ENCODE data around the gene FAM107A.

Gene FAM107A

GRCh38 chr3:58572013-58572633 is 5.1 kb downstream of the FAM107A start:
- no peaks in the 10 kb centered on the region for H4K20me1 ChIP-seq (ENCODE audit: insufficient read depth, low read length)
- no peaks in the 10 kb centered on the region for H3K79me2 ChIP-seq (ENCODE audit: low read length)
- no peak overlapping the region for H3K4me2 ChIP-seq (ENCODE audit: low read length)
- H3K27me3 ChIP-seq (ENCODE audit: low read depth, low read length) = peaks cover 11% of the 10 kb centered on the region
- H3K9ac ChIP-seq (ENCODE audit: low read length) = no peak overlapping the region
- no peak overlapping the region for H3K27ac ChIP-seq (ENCODE audit: low read length)
- no peaks in the 10 kb centered on the region for H3K36me3 ChIP-seq (replicated peaks; ENCODE audit: low read depth, low read length)
- TF ChIP-seq, protein P1, sequence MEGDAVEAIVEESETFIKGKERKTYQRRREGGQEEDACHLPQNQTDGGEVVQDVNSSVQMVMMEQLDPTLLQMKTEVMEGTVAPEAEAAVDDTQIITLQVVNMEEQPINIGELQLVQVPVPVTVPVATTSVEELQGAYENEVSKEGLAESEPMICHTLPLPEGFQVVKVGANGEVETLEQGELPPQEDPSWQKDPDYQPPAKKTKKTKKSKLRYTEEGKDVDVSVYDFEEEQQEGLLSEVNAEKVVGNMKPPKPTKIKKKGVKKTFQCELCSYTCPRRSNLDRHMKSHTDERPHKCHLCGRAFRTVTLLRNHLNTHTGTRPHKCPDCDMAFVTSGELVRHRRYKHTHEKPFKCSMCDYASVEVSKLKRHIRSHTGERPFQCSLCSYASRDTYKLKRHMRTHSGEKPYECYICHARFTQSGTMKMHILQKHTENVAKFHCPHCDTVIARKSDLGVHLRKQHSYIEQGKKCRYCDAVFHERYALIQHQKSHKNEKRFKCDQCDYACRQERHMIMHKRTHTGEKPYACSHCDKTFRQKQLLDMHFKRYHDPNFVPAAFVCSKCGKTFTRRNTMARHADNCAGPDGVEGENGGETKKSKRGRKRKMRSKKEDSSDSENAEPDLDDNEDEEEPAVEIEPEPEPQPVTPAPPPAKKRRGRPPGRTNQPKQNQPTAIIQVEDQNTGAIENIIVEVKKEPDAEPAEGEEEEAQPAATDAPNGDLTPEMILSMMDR (IDR thresholded peaks at IDR 0.05; ENCODE audit: low read depth, low read length) = no peak
- TF ChIP-seq EZH2phosphoT487 (IDR thresholded peaks at IDR 0.05; ENCODE audit: low read depth) = no peak
- H3K4me3 ChIP-seq (ENCODE audit: low read length) = no peak overlapping the region
- no peaks in the 10 kb centered on the region for H3K9me3 ChIP-seq (ENCODE audit: insufficient read depth, low read length)
- peaks cover 10% of the 10 kb centered on the region for H3K4me1 ChIP-seq (ENCODE audit: low read length)
- no peak overlapping the region for H2AFZ ChIP-seq (ENCODE audit: low read depth, low read length)

DNA sequence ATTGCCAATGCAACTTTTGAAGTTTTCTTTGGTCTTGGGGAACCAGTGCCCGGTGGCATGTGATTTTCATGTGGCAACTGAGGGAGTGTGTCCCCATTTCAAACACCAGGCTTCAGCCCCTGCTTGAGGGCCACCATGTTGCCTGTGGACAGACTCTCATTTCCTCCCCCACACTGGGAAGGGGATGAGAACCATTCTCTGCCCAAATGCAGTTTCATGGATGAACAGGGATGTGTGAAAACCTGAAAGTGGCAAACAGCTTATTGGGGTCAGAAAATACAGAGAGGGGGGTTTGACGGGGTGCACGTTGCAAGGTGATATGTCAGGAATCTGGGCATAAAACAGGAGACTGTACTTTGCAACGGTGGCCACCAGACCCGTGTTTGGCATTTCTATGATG is 6.3 kb downstream of the FAM107A start:
- H3K9ac ChIP-seq (ENCODE audit: low read length) = no peak overlapping the region
- peaks cover 6% of the 10 kb centered on the region for H3K27me3 ChIP-seq (ENCODE audit: low read depth, low read length)
- no peak overlapping the region for H3K4me2 ChIP-seq (ENCODE audit: low read length)
- H2AFZ ChIP-seq (ENCODE audit: low read depth, low read length) = no peak overlapping the region
- H3K79me2 ChIP-seq (ENCODE audit: low read length) = no peaks in the 10 kb centered on the region
- no peak overlapping the region for H3K4me3 ChIP-seq (ENCODE audit: low read length)
- H4K20me1 ChIP-seq (ENCODE audit: insufficient read depth, low read length) = no peaks in the 10 kb centered on the region
- TF ChIP-seq EZH2phosphoT487 (IDR thresholded peaks at IDR 0.05; ENCODE audit: low read depth) = no peak
- TF ChIP-seq, protein P1 (IDR thresholded peaks at IDR 0.05; ENCODE audit: low read depth, low read length) = no peak
- no peak overlapping the region for H3K27ac ChIP-seq (ENCODE audit: low read length)
- peaks cover 10% of the 10 kb centered on the region for H3K4me1 ChIP-seq (ENCODE audit: low read length)
- H3K36me3 ChIP-seq (replicated peaks; ENCODE audit: low read depth, low read length) = no peaks in the 10 kb centered on the region
- H3K9me3 ChIP-seq (ENCODE audit: insufficient read depth, low read length) = no peaks in the 10 kb centered on the region

- H3K4me2 ChIP-seq (ENCODE audit: low read length) = peak overlapping the region; percentile 93
Measured at GRCh38 chr3:58569287-58570001, 7.7 kb downstream of the FAM107A start.

More at GRCh38 chr3:58569287-58570001, 7.7 kb downstream of the FAM107A start:
- TF ChIP-seq EZH2phosphoT487 (IDR thresholded peaks at IDR 0.05; ENCODE audit: low read depth) = no peak
- TF ChIP-seq, protein P1 (IDR thresholded peaks at IDR 0.05; ENCODE audit: low read depth, low read length) = no peak
- Histone ChIP-seq H3K9me3 (ENCODE audit: insufficient read depth, low read length) (no peaks in the 10 kb centered on the region), H3K4me3 (ENCODE audit: low read length) (peak overlapping the region; percentile 76), H3K9ac (ENCODE audit: low read length) (no peak overlapping the region), H3K27ac (ENCODE audit: low read length) (no peak overlapping the region), H3K79me2 (ENCODE audit: low read length) (no peaks in the 10 kb centered on the region), H4K20me1 (ENCODE audit: insufficient read depth, low read length) (no peaks in the 10 kb centered on the region), H3K36me3 (replicated peaks; ENCODE audit: low read depth, low read length) (no peaks in the 10 kb centered on the region), H2AFZ (ENCODE audit: low read depth, low read length) (peak overlapping the region; percentile 99), H3K27me3 (ENCODE audit: low read depth, low read length) (peaks cover 3% of the 10 kb centered on the region; the same call in 1 of the 2 replicates), H3K4me1 (ENCODE audit: low read length) (peaks cover 10% of the 10 kb centered on the region)

Data from OCI-LY3 (cell line).